Measurements from ENCODE around the gene DNAH1.
A peak's percentile ranks its signal among the peaks of the same experiment; 100 is the strongest.

The DNAH1 gene

GRCh38 chr3:52406791-52407510, 90.8 kb downstream of the DNAH1 start:
- no peak for FAIRE-seq

GRCh38 chr3:52407779-52408178, 91.7 kb downstream of the DNAH1 start:
- no peak for FAIRE-seq

- FAIRE-seq = no peak
Measured at GRCh38 chr3:52408466-52408865, 92.3 kb downstream of the DNAH1 start.

- no peak for FAIRE-seq
Measured at GRCh38 chr3:52415800-52416199, 99.7 kb downstream of the DNAH1 start.

DNA sequence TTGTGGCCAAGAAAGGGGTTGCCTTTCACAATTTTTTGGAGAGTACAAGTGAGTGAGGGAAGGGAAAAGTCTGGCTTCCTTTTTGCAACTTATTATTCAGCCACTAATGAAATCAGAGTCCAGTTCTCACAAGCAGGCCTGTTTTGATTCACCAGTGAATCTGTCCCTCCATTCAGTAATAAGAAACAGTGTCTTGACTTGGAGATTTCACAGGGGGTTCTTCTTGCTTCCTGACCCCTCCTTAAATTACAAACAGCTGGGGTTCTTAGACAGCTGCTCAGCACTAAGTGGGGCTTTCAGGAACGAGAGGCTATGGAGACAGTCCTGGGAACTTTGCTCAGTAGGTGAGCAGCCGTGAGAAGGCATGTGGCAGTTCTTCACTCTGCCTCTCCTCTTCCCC, 104.3 kb downstream of the DNAH1 start:
- no peak for FAIRE-seq

DNA sequence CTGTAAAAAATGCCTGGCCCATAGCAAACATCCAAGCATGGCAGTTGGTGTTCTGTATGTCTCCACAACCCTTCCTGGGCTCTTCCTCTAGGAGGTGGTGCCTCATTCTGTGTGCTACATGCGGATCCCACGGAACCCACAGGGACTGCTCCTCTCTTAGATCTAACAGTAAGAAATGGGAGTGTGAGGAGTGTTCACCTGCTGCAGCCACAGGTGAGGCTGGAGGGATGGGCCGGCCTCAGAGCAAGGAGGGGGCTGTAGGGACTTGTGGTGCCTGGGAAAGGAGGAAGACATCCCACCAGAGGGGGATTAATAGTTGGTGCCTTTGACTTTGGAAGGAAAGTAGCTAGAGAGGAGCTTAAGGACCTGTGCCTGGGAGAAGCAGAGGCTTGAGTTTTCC, 106.5 kb downstream of the DNAH1 start:
- FAIRE-seq = no peak

- FAIRE-seq = no peak
Measured at GRCh38 chr3:52423173-52423572, 107.1 kb downstream of the DNAH1 start.

- peak; percentile 92 for FAIRE-seq
Measured at GRCh38 chr3:52428151-52429005, 112.3 kb downstream of the DNAH1 start.

DNA sequence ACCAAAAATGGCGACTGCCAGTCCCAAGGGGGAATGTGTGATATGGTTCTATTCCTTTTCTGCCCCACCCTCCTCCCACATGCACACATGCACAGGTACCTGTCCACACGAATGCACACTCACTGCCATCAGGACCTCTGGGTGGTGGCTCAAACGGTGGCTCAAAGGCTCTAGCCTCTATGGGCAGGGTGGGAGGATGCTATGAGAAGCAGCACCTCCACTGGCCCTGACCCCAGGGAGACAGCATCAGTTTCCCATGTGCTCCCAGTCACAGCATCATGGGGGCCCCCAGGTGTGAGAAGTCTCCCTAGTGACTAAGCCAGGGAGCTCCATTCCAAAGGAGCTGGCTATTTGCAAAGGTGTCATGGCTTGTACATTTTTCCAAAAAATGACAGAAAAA, 112.9 kb downstream of the DNAH1 start:
- no peak for FAIRE-seq

DNA sequence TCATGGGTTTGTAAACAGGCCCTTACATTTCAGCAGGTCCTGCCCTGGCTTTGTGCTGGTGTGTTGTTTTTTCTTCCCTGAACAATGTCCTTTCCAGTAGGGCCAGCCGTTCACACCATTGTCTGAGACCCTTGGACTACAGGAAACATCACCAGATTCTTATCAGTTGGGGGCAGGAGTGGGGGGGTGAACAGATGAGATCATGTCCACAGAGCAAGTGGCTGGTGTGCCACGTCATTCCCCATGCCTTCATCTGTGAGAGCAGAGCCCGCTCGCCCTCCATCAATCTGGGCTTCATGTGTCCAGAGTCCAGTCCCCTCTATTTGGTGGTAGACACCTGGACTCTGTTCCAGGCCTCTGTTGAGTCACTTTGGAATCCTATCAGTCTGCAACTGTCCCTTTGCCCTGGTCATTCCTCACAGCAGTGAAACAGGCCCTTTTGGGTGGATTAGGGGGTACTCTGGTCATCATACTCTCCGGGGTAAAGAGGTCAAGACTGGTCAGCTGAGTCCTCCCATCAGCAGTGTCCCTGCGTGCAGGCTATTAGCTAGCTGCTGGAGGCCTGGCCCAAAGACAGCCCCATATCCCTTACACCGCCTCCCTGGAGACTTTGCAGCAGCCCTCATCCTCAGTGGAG, 113.8 kb downstream of the DNAH1 start:
- no peak for FAIRE-seq

GRCh38 chr3:52430416-52430810, 114.3 kb downstream of the DNAH1 start:
- FAIRE-seq = no peak

GRCh38 chr3:52431459-52432223, 115.5 kb downstream of the DNAH1 start:
- no peak for FAIRE-seq

DNA sequence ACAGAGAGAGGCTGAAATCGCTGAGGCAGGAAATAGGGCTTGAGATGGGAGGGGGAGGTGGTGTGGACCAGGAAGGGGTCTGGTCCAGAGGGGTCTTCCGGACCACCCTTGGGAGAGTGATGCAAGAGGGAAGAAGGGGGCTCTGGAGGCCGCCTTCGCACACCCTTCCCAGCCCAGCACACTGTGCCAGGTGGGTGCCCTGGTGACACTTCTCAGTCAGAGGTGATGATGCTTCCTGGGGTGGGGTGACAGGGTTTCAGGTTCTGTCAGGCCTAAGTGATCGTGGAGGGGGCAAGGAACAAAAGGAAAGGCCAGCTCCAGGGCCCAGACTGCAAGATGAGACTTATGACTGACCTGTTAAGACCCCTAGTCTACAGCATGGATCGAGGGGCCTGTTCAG, 116.1 kb downstream of the DNAH1 start:
- FAIRE-seq = no peak

- no peak for FAIRE-seq
Measured at GRCh38 chr3:52432691-52433141, 116.6 kb downstream of the DNAH1 start.

GRCh38 chr3:52433328-52433995, 117.3 kb downstream of the DNAH1 start:
- FAIRE-seq = no peak

DNA sequence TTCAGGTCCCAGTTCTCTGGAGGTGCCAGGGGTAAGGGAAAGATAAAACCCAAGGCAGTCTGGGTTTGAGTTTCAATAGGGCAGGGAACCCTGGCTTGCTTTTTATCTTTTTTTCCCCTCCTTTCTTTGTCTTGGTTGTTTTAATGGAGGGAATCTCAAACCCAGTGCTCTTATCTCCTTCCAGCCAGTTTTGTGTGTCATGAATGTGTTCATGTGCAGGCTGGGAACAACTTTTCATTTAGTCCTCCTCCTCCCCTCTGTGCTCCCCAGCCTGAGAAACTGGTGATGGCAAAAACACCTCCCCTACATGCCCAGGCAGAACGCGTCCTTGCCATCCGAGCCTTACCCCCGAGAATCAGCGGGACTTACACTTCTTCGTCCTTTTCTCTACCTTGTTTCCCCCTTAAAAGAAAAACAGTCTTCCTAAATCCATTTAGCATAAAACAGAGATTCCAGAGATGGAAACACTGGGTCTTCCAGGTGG, 117.9 kb downstream of the DNAH1 start:
- FAIRE-seq = no peak

GRCh38 chr3:52434491-52435115, 118.5 kb downstream of the DNAH1 start:
- FAIRE-seq = no peak

GRCh38 chr3:52435246-52436101, 119.4 kb downstream of the DNAH1 start:
- no peak for FAIRE-seq

DNA sequence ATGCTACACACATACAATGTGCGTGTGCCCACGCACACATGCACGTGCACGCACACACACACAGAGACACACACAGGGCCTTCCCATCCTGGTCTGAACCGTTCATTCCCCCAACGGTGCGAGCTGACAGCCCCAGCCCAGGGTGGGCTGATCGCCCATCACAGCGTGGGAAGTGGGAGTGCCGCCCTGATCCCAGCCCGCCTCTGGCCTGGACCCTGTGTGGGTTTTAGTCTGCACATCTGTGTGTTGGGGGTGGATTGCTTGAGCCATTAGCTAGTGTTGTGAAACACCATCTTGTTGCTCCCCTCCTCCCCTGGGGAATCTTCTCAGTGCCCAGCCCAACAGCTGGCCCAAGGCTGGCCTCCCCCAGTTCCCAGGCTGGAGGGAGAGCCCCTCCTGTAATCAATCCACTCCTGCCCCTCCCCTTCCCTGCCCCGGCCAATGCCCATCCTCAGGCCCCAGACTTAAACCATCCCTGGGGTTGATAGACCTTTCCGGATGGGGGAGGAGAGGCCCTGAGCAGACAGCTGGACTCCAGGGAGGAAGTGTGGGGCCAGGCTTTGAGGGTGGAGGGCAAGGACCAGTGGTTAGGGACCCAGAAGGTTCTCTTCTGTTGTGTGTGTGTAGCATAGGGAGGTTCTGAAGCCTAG, 120.5 kb downstream of the DNAH1 start:
- no peak for FAIRE-seq
